Subcutaneous abdominal adipose tissue (tissue), 5 donors: ENCODE results near the gene CSNK2B.
"Not testable (repeated sequence)": the region's sequence is repeated elsewhere in the genome, so short reads cannot be mapped to it uniquely, and the experiment has no call there.

ENCODE experiments used
- H3K27ac ChIP-seq: one replicate; pipeline ENCODE4 v1.7.0; 2013; ENCODE audit warnings: low read depth, mild to moderate bottlenecking, inconsistent platforms, low read length, moderate library complexity
- H3K27me3 ChIP-seq, 5 donors: one replicate each; pipeline ENCODE4 v1.7.0; 2013; ENCODE audit warnings: low read length in 5 of 5, inconsistent platforms in 1 of 5; ENCODE audit not compliant: control insufficient read depth in 5 of 5, insufficient read depth in 4 of 5
- H3K36me3 ChIP-seq, 5 donors: one replicate each; pipeline ENCODE4 v1.7.0; 2013; ENCODE audit warnings: low read length in 5 of 5; ENCODE audit not compliant: control insufficient read depth in 5 of 5, insufficient read depth in 5 of 5
- H3K4me1 ChIP-seq, 5 donors: one replicate each; pipeline ENCODE4 v1.7.0; 2013; ENCODE audit warnings: low read length in 5 of 5, mild to moderate bottlenecking in 3 of 5, moderate library complexity in 1 of 5; ENCODE audit not compliant: control insufficient read depth in 5 of 5, insufficient read depth in 5 of 5
- H3K4me3 ChIP-seq, 5 donors: one replicate each; pipeline ENCODE4 v1.7.0; 2013; ENCODE audit warnings: low read length in 5 of 5, low read depth in 1 of 5
- H3K9ac ChIP-seq, 5 donors: one replicate each; pipeline ENCODE4 v1.7.0; 2013; ENCODE audit warnings: low read length in 5 of 5, mild to moderate bottlenecking in 4 of 5, moderate library complexity in 3 of 5
- H3K9me3 ChIP-seq, 5 donors: one replicate each; pipeline ENCODE4 v1.7.0; 2013; ENCODE audit warnings: low read length in 5 of 5; ENCODE audit not compliant: control insufficient read depth in 5 of 5
- donor health status: healthy.
- donor health status: healthy.
- donor health status: healthy.
- donor health status: healthy.
- donor health status: healthy.

Gene CSNK2B

DNA sequence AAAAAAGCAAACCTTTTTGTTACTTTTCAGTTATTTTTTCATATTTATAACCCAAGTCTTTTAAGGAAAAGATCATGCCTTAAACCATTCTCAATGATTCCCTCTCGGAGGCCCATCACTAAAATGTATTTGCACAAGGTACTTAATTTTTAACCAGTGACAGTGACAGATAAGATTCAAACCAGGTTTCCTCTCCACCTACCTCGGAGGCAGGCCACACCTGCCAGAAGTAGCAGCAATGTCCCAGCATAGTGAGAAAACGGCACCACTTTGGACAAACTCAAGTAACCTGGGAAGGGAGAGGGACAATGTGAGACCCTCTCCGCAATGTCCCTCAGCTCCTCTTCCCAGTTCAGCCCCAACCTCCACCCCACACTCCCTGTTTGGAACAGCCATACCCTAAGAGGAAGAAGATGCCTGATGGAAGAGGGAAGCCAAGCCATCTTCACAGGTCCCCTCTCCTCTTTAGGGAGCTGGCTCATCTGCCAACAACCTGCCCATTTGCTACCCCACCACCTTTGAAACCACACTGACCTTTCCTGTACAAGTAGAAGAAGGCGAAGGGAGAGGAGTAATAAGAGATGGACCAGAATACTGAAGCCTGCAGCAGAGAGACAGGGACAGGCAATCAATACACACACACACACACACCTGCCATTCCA, 35.0 kb downstream of the CSNK2B start:
- peaks cover 2 to 38% (median 22%) of the 10 kb centered on the region in 5 donors for H3K36me3 ChIP-seq
- H3K4me3 ChIP-seq, result no peak overlapping the region
- H3K9ac ChIP-seq, result peak overlapping the region in 2 of 5 donors; percentile 9 to 30
- H3K4me1 ChIP-seq, result peaks cover 6 to 38% (median 24%) of the 10 kb centered on the region in 5 donors
- no peak overlapping the region for H3K27ac ChIP-seq
- no peaks in the 10 kb centered on the region for H3K9me3 ChIP-seq
- no peaks in the 10 kb centered on the region for H3K27me3 ChIP-seq

DNA sequence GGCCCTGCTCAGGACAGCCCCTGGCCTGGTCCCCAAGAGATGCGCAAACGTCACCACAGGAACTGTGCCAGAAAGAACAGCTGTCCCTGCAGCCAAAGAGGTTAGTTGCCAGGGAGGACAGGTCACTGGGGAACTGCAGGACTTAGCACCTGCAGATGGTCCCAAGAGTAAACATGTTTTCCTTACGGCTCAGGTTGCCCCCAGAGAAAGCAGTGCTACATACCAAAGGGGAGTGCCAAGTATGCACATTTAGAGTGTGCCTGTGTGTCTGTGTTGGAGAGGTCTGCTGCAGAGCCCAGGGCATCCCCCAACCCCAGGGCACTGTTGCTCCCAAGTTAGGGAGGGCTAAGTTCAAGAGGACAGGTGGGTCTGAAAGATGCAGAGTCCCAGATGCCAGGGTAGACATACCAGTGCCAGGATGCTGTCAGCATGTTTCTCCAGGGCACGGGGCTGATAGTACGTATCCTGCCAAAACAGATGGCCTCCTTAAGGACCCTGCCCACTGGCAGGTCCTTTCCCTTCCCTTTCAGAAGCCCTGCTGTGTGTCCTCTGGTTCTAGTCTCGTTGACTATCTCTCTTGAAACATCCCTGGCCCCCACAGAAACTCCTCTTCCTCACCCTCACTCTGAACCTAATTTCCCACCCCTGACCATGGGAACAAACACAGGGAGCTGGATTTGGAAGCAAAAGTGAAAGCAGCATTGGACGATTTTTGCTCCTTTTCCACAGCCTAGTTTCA, 36.0 kb downstream of the CSNK2B start:
- Histone ChIP-seq H3K9ac (peak overlapping the region; percentile 90 to 97 (median 96)), H3K4me1 (peaks cover 6 to 35% (median 24%) of the 10 kb centered on the region in 5 donors), H3K9me3 (no peaks in the 10 kb centered on the region), H3K36me3 (peaks cover 2 to 29% (median 14%) of the 10 kb centered on the region in 5 donors), H3K4me3 (peak overlapping the region; percentile 89 to 98 (median 94)), H3K27me3 (no peaks in the 10 kb centered on the region), H3K27ac (peak overlapping the region; percentile 97)

DNA sequence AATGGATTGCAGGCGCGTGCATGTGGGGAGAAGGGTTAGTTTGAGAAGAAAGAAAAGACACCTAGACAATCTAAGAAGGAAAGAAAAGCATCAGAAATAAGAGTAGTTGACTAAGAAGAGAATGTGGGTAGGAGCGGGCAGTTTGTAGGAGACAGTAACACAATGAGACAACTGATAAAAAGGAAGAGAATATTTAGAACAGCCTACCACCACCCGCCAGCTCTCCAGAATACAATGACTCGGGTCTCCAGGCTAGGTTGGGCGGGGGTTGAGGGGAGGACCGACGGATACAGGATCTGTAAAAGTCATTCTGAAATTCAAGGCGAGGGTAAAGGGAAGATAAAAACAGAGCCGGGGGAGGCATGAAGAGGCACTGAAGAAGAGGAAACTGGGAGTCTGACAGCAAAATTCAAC, 36.5 kb downstream of the CSNK2B start:
- H3K9me3 ChIP-seq, result no peaks in the 10 kb centered on the region
- H3K27me3 ChIP-seq, result no peaks in the 10 kb centered on the region
- H3K27ac ChIP-seq, result peak overlapping the region; percentile 97
- peaks cover 2 to 24% (median 12%) of the 10 kb centered on the region in 5 donors for H3K36me3 ChIP-seq
- H3K4me1 ChIP-seq, result peaks cover 6 to 35% (median 24%) of the 10 kb centered on the region in 5 donors
- H3K4me3 ChIP-seq, result peak overlapping the region; percentile 89 to 98 (median 94)
- peak overlapping the region; percentile 90 to 97 (median 96) for H3K9ac ChIP-seq

DNA sequence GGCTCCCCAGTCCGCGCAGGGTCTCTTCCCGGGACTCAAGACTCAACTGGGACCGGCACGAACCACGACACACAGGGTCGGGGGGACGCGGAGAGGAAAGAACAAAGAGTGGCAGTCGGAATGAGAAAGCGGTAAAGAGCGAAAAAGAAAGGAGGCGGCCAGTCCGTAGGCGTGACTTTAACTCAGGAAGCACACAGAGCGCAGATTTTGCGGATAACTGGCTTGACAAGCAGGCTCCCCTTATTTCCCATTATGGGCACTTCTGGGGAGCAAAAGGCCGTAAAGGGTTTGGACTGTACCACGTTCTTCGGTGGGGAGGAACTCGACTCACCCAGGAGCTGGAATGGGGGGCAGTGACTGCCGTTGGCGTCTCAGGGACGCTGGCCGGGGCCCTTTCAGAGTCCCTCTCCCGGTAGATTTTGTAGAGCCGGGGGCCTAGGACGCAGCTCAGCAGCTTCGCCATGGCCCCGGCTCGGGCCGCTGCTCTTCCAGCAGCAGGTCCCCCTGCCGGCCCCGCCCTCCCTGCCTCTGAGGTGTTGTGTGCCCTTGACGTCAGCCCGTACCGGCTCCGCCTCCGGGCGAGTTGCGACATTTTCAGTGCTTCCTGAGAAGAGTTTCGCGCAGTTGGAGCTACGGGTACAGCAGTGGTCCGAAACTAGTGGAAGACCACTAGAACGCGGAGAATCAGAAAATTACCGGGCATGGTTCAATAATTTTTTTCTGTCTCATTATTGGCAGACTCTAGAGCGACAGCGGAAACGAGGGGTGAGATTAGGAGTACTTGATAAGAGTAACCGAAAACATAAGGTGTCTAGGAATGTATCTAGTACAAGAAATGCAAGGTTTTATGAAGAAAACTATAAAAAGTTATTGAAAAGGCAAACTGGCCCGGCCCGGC, 37.2 kb downstream of the CSNK2B start, which contains the start of gene ABHD16A:
ABHD16A (minus strand) TSS at position 506 of the 898 bp plus-strand sequence; CDS start at position 463, 43 bp downstream.
- H3K9me3 ChIP-seq, result no peaks in the 10 kb centered on the region
- H3K27me3 ChIP-seq, result no peaks in the 10 kb centered on the region
- H3K9ac ChIP-seq, result peak within 1 kb of the TSS; percentile 90 to 97 (median 96)
- peaks cover 0 to 19% (median 12%) of the 10 kb centered on the region in 5 donors for H3K36me3 ChIP-seq
- peaks cover 6 to 31% (median 24%) of the 10 kb centered on the region in 5 donors for H3K4me1 ChIP-seq
- peak within 1 kb of the TSS; percentile 89 to 98 (median 94) for H3K4me3 ChIP-seq
- peak within 1 kb of the TSS; percentile 97 for H3K27ac ChIP-seq

DNA sequence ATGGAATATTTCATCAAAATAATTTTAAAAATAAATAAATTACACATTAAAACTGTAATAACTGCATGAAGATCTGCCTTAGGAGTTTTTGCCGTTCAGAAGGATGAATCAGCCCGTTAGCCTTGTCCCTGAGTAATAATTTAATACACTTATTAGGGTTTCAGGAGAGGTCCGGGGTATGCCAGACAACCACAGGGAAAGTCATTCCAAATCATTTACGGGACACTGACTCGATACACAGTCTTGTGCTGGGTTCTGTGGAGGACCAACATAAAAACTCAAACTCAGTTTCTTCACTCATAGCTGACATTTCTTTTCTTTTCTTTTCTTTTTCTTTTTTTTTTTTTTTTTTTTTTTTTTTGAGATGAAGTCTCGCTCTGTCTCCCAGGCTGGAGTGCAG, 40.1 kb downstream of the CSNK2B start:
- H3K36me3 ChIP-seq, result peaks cover 0 to 3% (median 0%) of the 10 kb centered on the region in 5 donors
- H3K4me3 ChIP-seq, result no peak overlapping the region

DNA sequence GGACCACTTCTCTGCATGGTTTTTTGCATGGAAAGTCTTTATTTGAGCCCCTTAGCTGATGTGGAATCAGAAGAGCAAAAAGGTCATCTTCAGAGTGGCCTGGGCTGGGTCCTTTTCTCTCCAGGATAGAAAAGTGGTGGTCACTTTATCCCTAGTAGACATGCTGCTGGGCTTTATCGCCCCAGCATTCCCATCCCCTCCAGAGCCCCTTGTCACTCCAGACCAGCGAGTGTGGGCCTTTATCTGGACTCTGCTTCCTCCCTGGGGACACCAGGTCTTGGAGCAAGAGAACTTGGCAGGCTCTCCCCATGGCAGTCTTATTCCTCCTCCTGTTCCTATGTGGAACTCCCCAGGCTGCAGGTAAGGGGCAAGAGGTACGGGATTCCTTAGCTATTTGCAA, 40.7 kb downstream of the CSNK2B start, which contains the start of gene LY6G6F:
LY6G6F (plus strand) TSS at position 268 of the 400 bp plus-strand sequence; CDS start at position 309, 41 bp downstream.
- Histone ChIP-seq H3K4me3 (no peak within 1 kb of the TSS), H3K27ac (no peak within 1 kb of the TSS), H3K9ac (no peak within 1 kb of the TSS), H3K27me3 (peaks cover 0 to 4% (median 4%) of the 10 kb centered on the region in 5 donors), H3K36me3 (no peaks in the 10 kb centered on the region), H3K4me1 (peaks cover 5 to 29% (median 22%) of the 10 kb centered on the region in 5 donors), H3K9me3 (no peaks in the 10 kb centered on the region)

More for the DNA sequence above, 40.1 kb downstream of the CSNK2B start:
- H3K27me3 ChIP-seq, result peaks cover 0 to 4% (median 4%) of the 10 kb centered on the region in 5 donors
- H3K4me1 ChIP-seq, result peaks cover 6 to 32% (median 23%) of the 10 kb centered on the region in 5 donors
- no peak overlapping the region for H3K9ac ChIP-seq
- no peak overlapping the region for H3K27ac ChIP-seq
- no peaks in the 10 kb centered on the region for H3K9me3 ChIP-seq

DNA sequence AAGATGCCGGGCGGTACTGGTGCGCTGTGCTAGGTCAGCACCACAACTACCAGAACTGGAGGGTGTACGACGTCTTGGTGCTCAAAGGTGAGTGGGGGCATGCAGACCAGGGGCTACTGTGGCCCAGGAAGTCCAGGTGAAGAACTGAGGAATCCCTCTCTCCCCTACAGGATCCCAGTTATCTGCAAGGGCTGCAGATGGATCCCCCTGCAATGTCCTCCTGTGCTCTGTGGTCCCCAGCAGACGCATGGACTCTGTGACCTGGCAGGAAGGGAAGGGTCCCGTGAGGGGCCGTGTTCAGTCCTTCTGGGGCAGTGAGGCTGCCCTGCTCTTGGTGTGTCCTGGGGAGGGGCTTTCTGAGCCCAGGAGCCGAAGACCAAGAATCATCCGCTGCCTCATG, 41.8 kb downstream of the CSNK2B start:
- peaks cover 0 to 4% (median 4%) of the 10 kb centered on the region in 5 donors for H3K27me3 ChIP-seq
- no peaks in the 10 kb centered on the region for H3K36me3 ChIP-seq
- no peak overlapping the region for H3K4me3 ChIP-seq
- no peak overlapping the region for H3K27ac ChIP-seq
- H3K4me1 ChIP-seq, result peaks cover 0 to 18% (median 12%) of the 10 kb centered on the region in 5 donors
- H3K9ac ChIP-seq, result no peak overlapping the region
- H3K9me3 ChIP-seq, result no peaks in the 10 kb centered on the region

DNA sequence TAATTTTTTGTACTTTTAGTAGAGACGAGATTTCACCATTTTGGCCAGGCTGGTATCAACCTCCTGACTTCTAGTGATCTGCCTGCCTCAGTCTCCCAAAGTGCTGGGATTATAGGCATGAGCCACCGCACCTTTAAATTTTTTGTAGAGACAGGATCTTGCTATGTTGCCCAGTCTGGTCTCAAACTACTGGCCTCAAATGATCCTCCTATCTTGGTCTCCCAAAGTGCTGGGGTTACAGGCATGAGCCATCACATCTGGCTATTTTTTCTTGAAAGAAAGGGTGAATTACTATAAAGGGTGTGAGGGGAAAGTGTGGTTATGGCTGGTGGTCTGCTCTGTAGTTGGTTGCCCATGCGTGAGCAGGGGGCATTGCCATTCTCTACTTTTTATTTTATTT, 42.3 kb downstream of the CSNK2B start:
- Histone ChIP-seq H3K36me3 (no peaks in the 10 kb centered on the region), H3K27ac (no peak overlapping the region), H3K9ac (no peak overlapping the region), H3K27me3 (peaks cover 0 to 4% (median 4%) of the 10 kb centered on the region in 5 donors), H3K4me3 (no peak overlapping the region), H3K4me1 (peaks cover 0 to 15% (median 12%) of the 10 kb centered on the region in 5 donors), H3K9me3 (no peaks in the 10 kb centered on the region)

DNA sequence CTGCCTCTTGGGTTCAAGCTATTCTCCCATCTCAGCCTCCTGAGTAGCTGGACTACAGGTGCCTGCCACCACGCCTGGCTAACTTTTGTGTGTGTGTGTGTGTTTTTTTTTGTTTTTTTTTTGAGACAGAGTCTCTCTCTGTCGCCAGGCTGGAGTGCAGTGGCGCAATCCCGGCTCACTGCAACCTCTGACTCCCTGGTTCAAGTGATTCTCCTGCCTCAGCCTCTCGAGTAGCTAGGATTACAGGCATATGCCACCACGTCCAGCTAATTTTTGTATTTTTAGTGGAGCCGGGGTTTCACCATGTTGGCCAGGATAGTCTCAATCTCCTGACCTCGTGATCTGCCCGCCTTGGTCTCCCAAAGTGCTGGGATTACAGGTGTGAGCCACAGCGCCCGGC, 43.3 kb downstream of the CSNK2B start:
- not testable (repeated sequence) for H3K9me3 ChIP-seq, H3K4me1 ChIP-seq, H3K27me3 ChIP-seq, H3K4me3 ChIP-seq, H3K36me3 ChIP-seq, H3K9ac ChIP-seq, H3K27ac ChIP-seq
